Neural cell (in vitro differentiated cells): ENCODE results near the gene SYT1.

Experiments used
- CTCF ChIP-seq: fragments of 450-650 bp; IDR thresholded peaks from 2 replicates; pipeline ENCODE4 v1.5.1; 2014; ENCODE audit warnings: antibody characterized with exemption, mild to moderate bottlenecking, moderate library complexity; ENCODE audit not compliant: poor library complexity, severe bottlenecking
- EZH2 ChIP-seq: fragments of 200-600, 300-800 bp; shearing (Covaris generic), sonication (generic); IDR thresholded peaks from 2 replicates; pipeline ENCODE4 v1.6.1; 2014; ENCODE audit warnings: antibody characterized with exemption, low read length, borderline replicate concordance, mild to moderate bottlenecking; ENCODE audit not compliant: insufficient read depth, poor library complexity, severe bottlenecking

- TF ChIP-seq EZH2 (no peak), CTCF (no peak)
These were observed 135.9 kb downstream of the SYT1 start for GRCh38 chr12:79000501-79000900.
